ENCODE data around the gene NEIL1.

NEIL1 gene

DNA sequence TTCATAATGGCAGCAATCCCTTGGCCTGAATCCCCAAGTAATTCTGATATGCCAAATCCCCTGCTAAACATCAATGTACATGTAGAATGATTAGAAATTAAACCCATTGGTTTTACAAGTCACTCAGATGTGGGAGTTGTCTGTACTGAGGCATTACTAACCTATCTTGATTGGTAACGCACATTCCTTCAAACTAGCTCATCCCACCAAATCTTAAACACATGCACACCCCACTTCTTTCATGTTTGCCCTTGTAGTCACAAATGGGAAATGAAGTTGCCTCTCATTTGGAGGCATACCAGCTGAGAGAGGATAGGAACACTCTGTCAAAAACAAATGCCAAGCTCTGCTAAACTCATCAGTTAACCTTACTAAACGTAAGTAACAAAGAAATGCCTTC lies 50.7 kb downstream of the NEIL1 start:
- DNase-seq, result no peak

DNA sequence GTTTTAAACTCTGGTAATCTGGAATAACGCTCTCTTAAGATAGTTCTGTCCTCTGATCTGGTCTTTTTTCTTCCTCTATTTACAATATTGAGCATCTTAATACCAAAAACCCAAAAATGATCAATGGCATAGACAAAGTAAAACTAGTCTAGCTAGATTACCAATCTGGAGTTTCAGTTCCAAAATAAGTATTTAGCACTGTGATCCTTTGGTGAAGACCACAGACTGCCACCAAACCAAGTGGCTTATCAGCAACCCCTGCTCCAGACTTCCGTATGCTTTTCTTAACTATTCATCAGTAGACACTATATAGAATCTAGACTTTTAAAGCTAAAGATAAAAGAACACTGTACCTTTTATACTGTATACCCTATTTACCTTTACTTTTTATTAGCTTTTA lies 57.1 kb downstream of the NEIL1 start:
- no peak for DNase-seq
